Cortex of kidney (tissue), 1 donor: ENCODE measurements around the gene ZNF557.
"Not testable (repeated sequence)": the region's sequence is repeated elsewhere in the genome, so short reads cannot be mapped to it uniquely, and the experiment has no call there.

ENCODE experiments used
- DNase-seq: peaks from one replicate; lab custom pipeline; 2025; lab: John Stamatoyannopoulos, UW

The ZNF557 gene

GRCh38 chr19:7069042-7069903 lies at the start of gene ZNF557:
ZNF557 (plus strand) TSS chr19:7069703; CDS start chr19:7075075, 5,372 bp downstream.
- peak; percentile 61 for DNase-seq

GRCh38 chr19:7021331-7021730 lies 48.2 kb upstream of the ZNF557 start, which contains the start of gene MBD3L2B:
MBD3L2B (minus strand) TSS chr19:7021431; CDS start chr19:7021397, 34 bp downstream.
- DNase-seq: not testable (repeated sequence)

- not testable (repeated sequence) for DNase-seq
Observed at GRCh38 chr19:7028790-7029189, 40.7 kb upstream of the ZNF557 start.

GRCh38 chr19:7030278-7030677 lies 39.2 kb upstream of the ZNF557 start, which contains the start of gene MBD3L5:
MBD3L5 (plus strand) TSS chr19:7030578; CDS start chr19:7030612, 34 bp downstream.
- DNase-seq: not testable (repeated sequence)

GRCh38 chr19:7040079-7040478 lies 29.4 kb upstream of the ZNF557 start, which contains the start of gene MBD3L4:
MBD3L4 (minus strand) TSS chr19:7040179; CDS start chr19:7040144, 35 bp downstream.
- not testable (repeated sequence) for DNase-seq

- DNase-seq: not testable (repeated sequence)
Observed at GRCh38 chr19:7041563-7041962, 27.9 kb upstream of the ZNF557 start.

GRCh38 chr19:7049021-7049420 lies 20.5 kb upstream of the ZNF557 start, which contains the start of gene MBD3L2:
MBD3L2 (plus strand) TSS chr19:7049321; CDS start chr19:7049374, 53 bp downstream.
- not testable (repeated sequence) for DNase-seq

GRCh38 chr19:7051421-7051820 lies 18.1 kb upstream of the ZNF557 start:
- not testable (repeated sequence) for DNase-seq

- not testable (repeated sequence) for DNase-seq
Observed at GRCh38 chr19:7052896-7053295, 16.6 kb upstream of the ZNF557 start.

GRCh38 chr19:7054635-7055368 lies 14.7 kb upstream of the ZNF557 start:
- not testable (repeated sequence) for DNase-seq

- DNase-seq: not testable (repeated sequence)
Observed at GRCh38 chr19:7055679-7056078, 13.8 kb upstream of the ZNF557 start.

GRCh38 chr19:7056371-7056770 lies 13.1 kb upstream of the ZNF557 start:
- not testable (repeated sequence) for DNase-seq

- DNase-seq: not testable (repeated sequence)
Observed at GRCh38 chr19:7058576-7058975, 10.9 kb upstream of the ZNF557 start, which contains the start of gene MBD3L3. MBD3L3 (minus strand) TSS chr19:7058676; CDS start chr19:7058605, 71 bp downstream.

GRCh38 chr19:7059977-7060376 lies 9.5 kb upstream of the ZNF557 start:
- DNase-seq: not testable (repeated sequence)

GRCh38 chr19:7063339-7063738 lies 6.2 kb upstream of the ZNF557 start:
- DNase-seq: no peak

- no peak for DNase-seq
Observed at GRCh38 chr19:7063764-7064418, 5.6 kb upstream of the ZNF557 start.

- not testable (repeated sequence) for DNase-seq
Observed at GRCh38 chr19:7067122-7067521, 2.4 kb upstream of the ZNF557 start.

- DNase-seq: no peak
Observed at GRCh38 chr19:7067716-7068115, 1.8 kb upstream of the ZNF557 start.

- DNase-seq: no peak
Observed at GRCh38 chr19:7068599-7068998, 904 bp upstream of the ZNF557 start.

GRCh38 chr19:7069904-7070226 lies 362 bp downstream of the ZNF557 start:
- no peak for DNase-seq

GRCh38 chr19:7072541-7072940 lies 3.0 kb downstream of the ZNF557 start:
- no peak for DNase-seq
